Stomach (tissue), 4 donors: ENCODE data around the gene STARD10.

ENCODE experiments used
- EP300 ChIP-seq: sonication (generic); formaldehyde crosslinking; IDR thresholded peaks from one replicate; pipeline ENCODE4 v1.6.1; 2017; ENCODE audit warnings: antibody characterized with exemption
- POLR2A ChIP-seq, 4 donors: fragments of 450-650 bp; IDR thresholded peaks; one replicate each; pipeline ENCODE4 v1.6.1; 2016; ENCODE audit warnings: antibody characterized with exemption in 4 of 4, control low read depth in 2 of 4, mild to moderate bottlenecking in 1 of 4, moderate library complexity in 1 of 4
- POLR2AphosphoS5 ChIP-seq, 3 donors: sonication (generic); formaldehyde crosslinking; IDR thresholded peaks; one replicate each; pipeline ENCODE4 v1.6.1; 2016; ENCODE audit warnings: antibody characterized with exemption in 3 of 3
- TF ChIP-seq, protein P1 (sequence below), 7 experiments: fragments of 450-650 bp in 4 of 7; fragments of 200-600 bp in 3 of 7; sonication (generic) in 3 of 7; IDR thresholded peaks; one replicate each; pipeline ENCODE4 v1.5.1; 2016 to 2019; ENCODE audit warnings: antibody characterized with exemption in 7 of 7, control low read depth in 2 of 7, mild to moderate bottlenecking in 1 of 7

DNA sequence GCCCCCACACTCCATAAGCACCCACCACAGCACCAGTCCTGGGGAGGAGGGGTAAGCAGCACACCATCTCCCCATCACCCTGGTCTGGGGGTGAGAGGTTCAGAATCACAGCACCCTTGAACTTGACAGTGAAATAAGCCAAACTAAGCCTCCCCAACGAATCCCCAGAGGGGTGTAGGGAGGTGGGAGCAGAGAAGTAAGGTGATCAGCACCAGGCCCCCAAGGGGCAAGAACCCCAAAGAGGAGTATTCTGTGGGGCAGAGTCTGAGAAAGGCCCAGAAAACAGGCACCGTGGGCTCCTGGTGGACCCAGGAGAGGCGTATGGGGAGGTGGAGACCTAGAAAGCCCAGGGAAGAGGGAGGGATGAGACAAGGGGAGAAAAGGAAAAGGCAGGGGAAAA, 72.6 kb downstream of the STARD10 start:
- TF ChIP-seq, protein P1, sequence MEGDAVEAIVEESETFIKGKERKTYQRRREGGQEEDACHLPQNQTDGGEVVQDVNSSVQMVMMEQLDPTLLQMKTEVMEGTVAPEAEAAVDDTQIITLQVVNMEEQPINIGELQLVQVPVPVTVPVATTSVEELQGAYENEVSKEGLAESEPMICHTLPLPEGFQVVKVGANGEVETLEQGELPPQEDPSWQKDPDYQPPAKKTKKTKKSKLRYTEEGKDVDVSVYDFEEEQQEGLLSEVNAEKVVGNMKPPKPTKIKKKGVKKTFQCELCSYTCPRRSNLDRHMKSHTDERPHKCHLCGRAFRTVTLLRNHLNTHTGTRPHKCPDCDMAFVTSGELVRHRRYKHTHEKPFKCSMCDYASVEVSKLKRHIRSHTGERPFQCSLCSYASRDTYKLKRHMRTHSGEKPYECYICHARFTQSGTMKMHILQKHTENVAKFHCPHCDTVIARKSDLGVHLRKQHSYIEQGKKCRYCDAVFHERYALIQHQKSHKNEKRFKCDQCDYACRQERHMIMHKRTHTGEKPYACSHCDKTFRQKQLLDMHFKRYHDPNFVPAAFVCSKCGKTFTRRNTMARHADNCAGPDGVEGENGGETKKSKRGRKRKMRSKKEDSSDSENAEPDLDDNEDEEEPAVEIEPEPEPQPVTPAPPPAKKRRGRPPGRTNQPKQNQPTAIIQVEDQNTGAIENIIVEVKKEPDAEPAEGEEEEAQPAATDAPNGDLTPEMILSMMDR (IDR thresholded peaks at IDR 0.05): no peak
- no peak for TF ChIP-seq EP300
- no peak for TF ChIP-seq POLR2A (IDR thresholded peaks at IDR 0.05)
- no peak for TF ChIP-seq POLR2AphosphoS5 (IDR thresholded peaks at IDR 0.05)
